B cell (primary cell): ENCODE measurements around the gene MBTPS2. TPM values are rescaled to one million over a fixed set of nuclear protein-coding genes. Genes with fewer than 3 reads are reported as not detected.

Experiments
- ATAC-seq: fragments of 200-7000 bp; cut with Tn5 transposase; one replicate; pipeline ENCODE4 v1.10.0; 2021; ENCODE audit warnings: low read depth, mild to moderate bottlenecking, moderate number of reproducible peaks, moderate library complexity
- CTCF ChIA-PET: fragments of 350-600 bp; sonication (Branson Sonifier 250); formaldehyde crosslinking; loops from one replicate; lab custom pipeline; 2021; ENCODE audit warnings: antibody characterized with exemption, inconsistent platforms; lab: Charles Lee
- POLR2A ChIA-PET: fragments of 350-600 bp; sonication (Branson Sonifier 250); formaldehyde crosslinking; loops from one replicate; lab custom pipeline; 2021; ENCODE audit warnings: antibody characterized with exemption; lab: Charles Lee
- DNase-seq: peaks from one replicate; pipeline ENCODE4 v3.0.0; 2013
- H2AFZ ChIP-seq: 2 replicates; pipeline ENCODE4 v1.6.1; 2012; ENCODE audit warnings: mild to moderate bottlenecking, low read depth, low read length; ENCODE audit not compliant: insufficient read depth, poor library complexity, severe bottlenecking
- H3K27ac ChIP-seq, 2 donors: 1 replicate in 1 of 2; 2 replicates in 1 of 2; pipeline ENCODE4 v1.5.1; 2012 to 2013; ENCODE audit warnings: low read length in 2 of 2, mild to moderate bottlenecking in 2 of 2, moderate library complexity in 1 of 2
- H3K27me3 ChIP-seq, 4 experiments: fragments of 200-600 bp in 1 of 4; sonication (generic) in 1 of 4; replicated peaks in 1 of 4; 1 replicate in 2 of 4; 2 replicates in 2 of 4; pipeline versions ENCODE4 v1.6.1 to v1.7.0; 2013 to 2016; ENCODE audit warnings: low read length in 3 of 4, mild to moderate bottlenecking in 2 of 4, mixed read lengths in 1 of 4, moderate library complexity in 1 of 4; ENCODE audit not compliant: insufficient read depth in 4 of 4, control insufficient read depth in 3 of 4; ENCODE audit errors: control extremely low read depth in 1 of 4
- H3K36me3 ChIP-seq, 2 experiments: replicated peaks in 1 of 2; 1 replicate in 1 of 2; 2 replicates in 1 of 2; pipeline versions ENCODE4 v1.6.1 to v1.7.1; 2013; ENCODE audit warnings: low read length in 1 of 2; ENCODE audit not compliant: insufficient read depth in 2 of 2, control insufficient read depth in 1 of 2; ENCODE audit errors: control extremely low read depth in 1 of 2, extremely low read depth in 1 of 2
- H3K4me1 ChIP-seq, 2 donors: fragments of 200-600 bp in 1 of 2; sonication (generic) in 1 of 2; 1 replicate in 1 of 2; 2 replicates in 1 of 2; pipeline versions ENCODE4 v1.5.1 to v1.6.1; 2013 to 2017; ENCODE audit warnings: low read length in 2 of 2; ENCODE audit not compliant: control insufficient read depth in 2 of 2, insufficient read depth in 2 of 2
- H3K4me2 ChIP-seq: replicated peaks from 2 replicates; pipeline ENCODE3; 2012; ENCODE audit warnings: mild to moderate bottlenecking, low read depth, low read length; ENCODE audit not compliant: poor library complexity, severe bottlenecking
- H3K4me3 ChIP-seq, 5 experiments: fragments of 200-600 bp in 1 of 5; sonication (generic) in 1 of 5; 1 replicate in 3 of 5; 2 replicates in 2 of 5; pipeline versions ENCODE4 v1.5.1 to v1.7.0; 2011 to 2016; ENCODE audit warnings: low read length in 4 of 5, mild to moderate bottlenecking in 4 of 5, low read depth in 2 of 5, control low read depth in 1 of 5, moderate library complexity in 1 of 5; ENCODE audit not compliant: insufficient read depth in 1 of 5; ENCODE audit errors: control extremely low read depth in 1 of 5, extremely low read depth in 1 of 5
- H3K79me2 ChIP-seq: fragments of 200-600 bp; sonication (generic); one replicate; pipeline ENCODE4 v1.6.0; 2016; ENCODE audit warnings: low read length; ENCODE audit not compliant: control insufficient read depth, insufficient read depth
- H3K9ac ChIP-seq: fragments of 200-600 bp; sonication (generic); 2 replicates; pipeline ENCODE4 v1.6.1; 2017; ENCODE audit warnings: mild to moderate bottlenecking, low read length, moderate library complexity
- H3K9me3 ChIP-seq, 3 donors: one replicate each; pipeline versions ENCODE4 v1.6.1 to v1.7.1; 2013; ENCODE audit warnings: low read length in 2 of 3; ENCODE audit not compliant: control insufficient read depth in 2 of 3, insufficient read depth in 1 of 3; ENCODE audit errors: control extremely low read depth in 1 of 3
- H4K20me1 ChIP-seq: 2 replicates; pipeline ENCODE4 v1.6.0; 2012; ENCODE audit warnings: mild to moderate bottlenecking, low read length; ENCODE audit not compliant: insufficient read depth, control insufficient read depth, poor library complexity, severe bottlenecking
- H3K27ac Mint-ChIP-seq: one replicate; pipeline ENCODE4 v1.8.0; 2021; ENCODE audit warnings: mixed read lengths
- H3K27me3 Mint-ChIP-seq: one replicate; pipeline ENCODE4 v1.8.0; 2021; ENCODE audit warnings: mixed read lengths
- H3K4me1 Mint-ChIP-seq: one replicate; pipeline ENCODE4 v1.8.0; 2021; ENCODE audit warnings: mixed read lengths
- H3K4me3 Mint-ChIP-seq: one replicate; pipeline ENCODE4 v1.8.0; 2021; ENCODE audit warnings: mixed read lengths
- H3K9me3 Mint-ChIP-seq: one replicate; pipeline ENCODE4 v1.8.0; 2022; ENCODE audit warnings: mixed read lengths; ENCODE audit not compliant: insufficient read depth
- EZH2 ChIP-seq: IDR thresholded peaks from 2 replicates; pipeline ENCODE4 v1.6.1; 2012; ENCODE audit warnings: borderline replicate concordance, low read depth, mild to moderate bottlenecking, moderate library complexity, low read length; ENCODE audit not compliant: insufficient read depth, poor library complexity, severe bottlenecking
- WGBS: methylation state at CpG from one replicate; pipeline ENCODE4 v1.1.5; 2013; ENCODE audit warnings: missing lambda C conversion rate; ENCODE audit not compliant: insufficient coverage; 5-methylcytosine and 5-hydroxymethylcytosine counted together
- intact Hi-C: fragments of 100-400 bp; cut with micrococcal nuclease; formaldehyde crosslinking; loops from one replicate; pipeline ENCODE4 v1.10.0; 2022
- polyA plus RNA-seq: library from polyadenylated mRNA; depleted of rRNA; stranded (reverse); fragments of >200 nt; gene quantifications from 2 replicates; pipeline ENCODE4 v1.2.3, GENCODE V29; 2012
- small RNA-seq: library from RNA; depleted of rRNA; stranded (forward); fragments of <200 nt; gene quantifications from one replicate; pipeline ENCODE3, GENCODE V24; 2012; ENCODE audit warnings: low replicate concordance, low read depth; ENCODE audit not compliant: insufficient read length
- total RNA-seq, 2 donors: library from RNA; stranded (reverse); fragments of 120-200 nt in 1 of 2; gene quantifications; 1 replicate in 1 of 2; 2 replicates in 1 of 2; pipeline versions ENCODE4 v1.2.3 to v1.2.4, GENCODE V29; 2013 to 2022
- TF ChIP-seq, protein P1 (sequence below): fragments of 200-600 bp; IDR thresholded peaks from one replicate; pipeline ENCODE4 v1.8.0; 2022; ENCODE audit warnings: antibody characterized with exemption, mild to moderate bottlenecking

Gene MBTPS2
- total and polyA plus RNA-seq, 2 donors (not counting 1 experiment from before 2014, with no cell fraction given), result 1.8 to 8.2 TPM

DNA sequence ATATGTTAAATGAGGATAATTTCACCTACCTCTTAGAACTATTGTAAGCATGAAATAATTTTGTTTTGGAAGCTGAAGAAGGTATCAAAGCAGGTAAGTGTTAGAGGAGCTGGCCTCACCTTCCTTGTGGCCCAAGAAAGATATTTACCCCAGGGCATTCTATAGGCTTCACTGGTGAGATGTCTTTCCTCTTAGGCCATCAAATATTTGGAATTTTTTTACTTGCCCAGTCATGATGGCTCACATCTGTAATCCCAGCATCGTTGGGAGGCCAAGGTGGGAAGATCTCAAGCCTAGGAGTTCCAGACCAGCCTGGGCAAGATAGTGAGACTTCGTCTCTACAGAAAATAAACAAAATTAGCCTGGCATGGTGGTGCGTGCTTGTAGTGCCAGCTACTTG is 95.0 kb downstream of the MBTPS2 start:
- Histone ChIP-seq H3K27ac (no peak overlapping the region), H3K4me1 (no peaks in the 10 kb centered on the region), H3K9ac (no peak overlapping the region), H3K9me3 (no peaks in the 10 kb centered on the region), H3K27me3 (no peaks in the 10 kb centered on the region), H4K20me1 (no peaks in the 10 kb centered on the region), H3K4me3 (no peak overlapping the region), H3K4me2 (no peak overlapping the region), H3K79me2 (no peaks in the 10 kb centered on the region), H2AFZ (no peak overlapping the region), H3K36me3 (no peaks in the 10 kb centered on the region)
- Mint-ChIP-seq H3K9me3 (no peaks in the 10 kb centered on the region), H3K27me3 (no peaks in the 10 kb centered on the region), H3K4me3 (no peak overlapping the region), H3K27ac (no peak overlapping the region), H3K4me1 (peaks cover 2% of the 10 kb centered on the region)
- WGBS, result no CpG with 5 or more reads among the region's 3 CpGs
- CTCF ChIA-PET, result interaction anchor here (0.7 kb wide), 1 partner anchor 10 kb away, joined by 6 read pairs; no protein-coding TSS in a partner anchor
- ATAC-seq (no peak), DNase-seq (no peak)
- POLR2A ChIA-PET, result no interaction called here
- no peak for TF ChIP-seq EZH2
- TF ChIP-seq, protein P1, sequence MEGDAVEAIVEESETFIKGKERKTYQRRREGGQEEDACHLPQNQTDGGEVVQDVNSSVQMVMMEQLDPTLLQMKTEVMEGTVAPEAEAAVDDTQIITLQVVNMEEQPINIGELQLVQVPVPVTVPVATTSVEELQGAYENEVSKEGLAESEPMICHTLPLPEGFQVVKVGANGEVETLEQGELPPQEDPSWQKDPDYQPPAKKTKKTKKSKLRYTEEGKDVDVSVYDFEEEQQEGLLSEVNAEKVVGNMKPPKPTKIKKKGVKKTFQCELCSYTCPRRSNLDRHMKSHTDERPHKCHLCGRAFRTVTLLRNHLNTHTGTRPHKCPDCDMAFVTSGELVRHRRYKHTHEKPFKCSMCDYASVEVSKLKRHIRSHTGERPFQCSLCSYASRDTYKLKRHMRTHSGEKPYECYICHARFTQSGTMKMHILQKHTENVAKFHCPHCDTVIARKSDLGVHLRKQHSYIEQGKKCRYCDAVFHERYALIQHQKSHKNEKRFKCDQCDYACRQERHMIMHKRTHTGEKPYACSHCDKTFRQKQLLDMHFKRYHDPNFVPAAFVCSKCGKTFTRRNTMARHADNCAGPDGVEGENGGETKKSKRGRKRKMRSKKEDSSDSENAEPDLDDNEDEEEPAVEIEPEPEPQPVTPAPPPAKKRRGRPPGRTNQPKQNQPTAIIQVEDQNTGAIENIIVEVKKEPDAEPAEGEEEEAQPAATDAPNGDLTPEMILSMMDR, result no peak
- intact Hi-C loops, result no loop called here

Small RNA genes within 50 kb of the gene (small RNA-seq; reads per million reads assigned to genes)
- gene U73479.1, result not detected

Other genes with a start within 250 kb of the MBTPS2 start
- gene KLHL34, start 181.3 kb upstream of the MBTPS2 start, total RNA-seq, result 0.59 and 0.80 TPM in 2 replicates
- 0.03 TPM in 1 of 2 replicates, not detected in the other for gene KLHL34, start 181.3 kb upstream of the MBTPS2 start, polyA plus RNA-seq
- not detected in 2 replicates for gene SMPX, start 81.5 kb upstream of the MBTPS2 start, total RNA-seq
- gene SMPX, start 81.5 kb upstream of the MBTPS2 start, polyA plus RNA-seq, result not detected in 2 replicates
- gene YY2, start 16.4 kb downstream of the MBTPS2 start, total RNA-seq, result 2.6 and 3.0 TPM in 2 replicates
- gene YY2, start 16.4 kb downstream of the MBTPS2 start, polyA plus RNA-seq, result 0.25 and 0.67 TPM in 2 replicates
- 27.2 and 30.5 TPM in 2 replicates for gene SMS, start 101.1 kb downstream of the MBTPS2 start, total RNA-seq
- 7.0 and 13.1 TPM in 2 replicates for gene SMS, start 101.1 kb downstream of the MBTPS2 start, polyA plus RNA-seq
- gene PHEX, start 192.7 kb downstream of the MBTPS2 start, total RNA-seq, result 0.15 and 0.56 TPM in 2 replicates
- 0.01 and 0.04 TPM in 2 replicates for gene PHEX, start 192.7 kb downstream of the MBTPS2 start, polyA plus RNA-seq